A549 (cell line): ENCODE results near the gene XPR1.

Source experiments
- EHMT2 ChIP-seq: fragments of 200-600 bp; sonication (generic); IDR thresholded peaks from 2 replicates; pipeline ENCODE4 v1.6.1; 2016; ENCODE audit warnings: antibody characterized with exemption, low read depth, mild to moderate bottlenecking, moderate library complexity
- ESRRA ChIP-seq: fragments of 150-350 bp; IDR thresholded peaks from 2 replicates; pipeline ENCODE4 v1.6.1; 2014; ENCODE audit warnings: mild to moderate bottlenecking, low read length, borderline replicate concordance
- KDM5A ChIP-seq: fragments of 200-600 bp; sonication (generic); IDR thresholded peaks from 2 replicates; pipeline ENCODE4 v1.6.1; 2016; ENCODE audit warnings: antibody characterized with exemption, mild to moderate bottlenecking
- POLR2A ChIP-seq: IDR thresholded peaks from 2 replicates; pipeline ENCODE4 v1.6.1; 2012; ENCODE audit warnings: mild to moderate bottlenecking, low read length
- RARB ChIP-seq: fragments of 250-450 bp; sonication (Bioruptor Pico); IDR thresholded peaks from 2 replicates; pipeline ENCODE4 v1.8.0; 2021; ENCODE audit warnings: mild to moderate bottlenecking, moderate library complexity
- TF ChIP-seq, protein P1 (sequence below): fragments of >200 bp; sonication (Bioruptor Twin); formaldehyde crosslinking; IDR thresholded peaks from 3 replicates; pipeline ENCODE4 v1.5.1; 2016

DNA sequence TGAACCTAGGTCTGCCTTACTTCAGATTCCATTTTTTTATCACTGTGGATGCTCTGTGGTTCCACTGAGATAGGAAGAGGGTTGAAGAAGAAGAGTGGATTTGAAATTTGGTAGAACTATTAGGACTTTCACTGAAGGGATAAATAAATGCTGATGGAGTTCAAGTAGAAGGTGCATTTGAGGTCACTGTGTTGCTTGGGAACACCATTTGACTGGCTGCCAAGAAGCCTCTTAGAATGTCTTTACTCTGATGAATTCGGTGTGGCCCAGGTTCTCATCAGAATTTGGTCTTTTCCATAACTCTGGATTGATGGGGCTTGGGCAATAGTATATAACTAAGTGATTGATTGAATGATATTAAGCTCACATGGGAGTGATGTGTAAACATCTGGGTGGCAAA is 11.9 kb downstream of the XPR1 start:
- TF ChIP-seq EHMT2 (no peak), POLR2A (no peak), KDM5A (no peak), ESRRA (no peak), RARB (CRISPR knock-in tag) (no peak)
- TF ChIP-seq, protein P1, sequence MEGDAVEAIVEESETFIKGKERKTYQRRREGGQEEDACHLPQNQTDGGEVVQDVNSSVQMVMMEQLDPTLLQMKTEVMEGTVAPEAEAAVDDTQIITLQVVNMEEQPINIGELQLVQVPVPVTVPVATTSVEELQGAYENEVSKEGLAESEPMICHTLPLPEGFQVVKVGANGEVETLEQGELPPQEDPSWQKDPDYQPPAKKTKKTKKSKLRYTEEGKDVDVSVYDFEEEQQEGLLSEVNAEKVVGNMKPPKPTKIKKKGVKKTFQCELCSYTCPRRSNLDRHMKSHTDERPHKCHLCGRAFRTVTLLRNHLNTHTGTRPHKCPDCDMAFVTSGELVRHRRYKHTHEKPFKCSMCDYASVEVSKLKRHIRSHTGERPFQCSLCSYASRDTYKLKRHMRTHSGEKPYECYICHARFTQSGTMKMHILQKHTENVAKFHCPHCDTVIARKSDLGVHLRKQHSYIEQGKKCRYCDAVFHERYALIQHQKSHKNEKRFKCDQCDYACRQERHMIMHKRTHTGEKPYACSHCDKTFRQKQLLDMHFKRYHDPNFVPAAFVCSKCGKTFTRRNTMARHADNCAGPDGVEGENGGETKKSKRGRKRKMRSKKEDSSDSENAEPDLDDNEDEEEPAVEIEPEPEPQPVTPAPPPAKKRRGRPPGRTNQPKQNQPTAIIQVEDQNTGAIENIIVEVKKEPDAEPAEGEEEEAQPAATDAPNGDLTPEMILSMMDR = no peak
